ENCODE measurements around the gene MAD2L1BP. TPM values are rescaled to one million over a fixed set of nuclear protein-coding genes. Genes with fewer than 3 reads are reported as not detected.

Gene MAD2L1BP
- total RNA-seq, 1 experiment from 2014 or later = 30.1 TPM

GRCh38 chr6:43635387-43636307 lies at the start of gene MAD2L1BP (continued):
- TF ChIP-seq AR (CRISPR knock-in tag; IDR thresholded peaks at IDR 0.05) (peak; percentile 69; the same call in 1 of the 2 replicates), GRHL2 (CRISPR knock-in tag; IDR thresholded peaks at IDR 0.05; ENCODE audit: insufficient replicate concordance, severe bottlenecking) (no peak), E2F1 (CRISPR knock-in tag; IDR thresholded peaks at IDR 0.05) (peak; percentile 40; the same call in 1 of the 2 replicates), TEAD1 (CRISPR knock-in tag; IDR thresholded peaks at IDR 0.05) (0 out of 2 replicates have a peak, but pooled peaks have one; percentile 64), STAT6 (CRISPR knock-in tag; conservative IDR thresholded peaks at IDR 0.05; ENCODE audit: low read depth) (no peak), SMAD3 (CRISPR knock-in tag; IDR thresholded peaks at IDR 0.05; ENCODE audit: borderline replicate concordance) (no peak), ZNF263 (CRISPR knock-in tag; IDR thresholded peaks at IDR 0.05; ENCODE audit: low read depth) (no peak), E2F5 (CRISPR knock-in tag; IDR thresholded peaks at IDR 0.05) (peak; percentile 57; the same call in 1 of the 2 replicates), KAT7 (CRISPR knock-in tag; IDR thresholded peaks at IDR 0.05; ENCODE audit: borderline replicate concordance) (0 out of 2 replicates have a peak, but pooled peaks have one; percentile 30), MXD4 (CRISPR knock-in tag; IDR thresholded peaks at IDR 0.05; ENCODE audit: borderline replicate concordance) (no peak), MYBL2 (CRISPR knock-in tag; IDR thresholded peaks at IDR 0.05) (no peak), ETV6 (CRISPR knock-in tag; IDR thresholded peaks at IDR 0.05) (0 out of 2 replicates have a peak, but pooled peaks have one; percentile 29), ZNF423 (CRISPR knock-in tag; IDR thresholded peaks at IDR 0.05) (0 out of 2 replicates have a peak, but pooled peaks have one; percentile 16), ZNF512 (CRISPR knock-in tag; IDR thresholded peaks at IDR 0.05; ENCODE audit: borderline replicate concordance) (no peak), PREB (CRISPR knock-in tag; IDR thresholded peaks at IDR 0.05; ENCODE audit: borderline replicate concordance) (0 out of 2 replicates have a peak, but pooled peaks have one; percentile 76)

All from WTC11 (cell line).